HUES6 (cell line): ENCODE measurements around the gene SATB1.

ENCODE experiments used
- H3K27ac ChIP-seq: 2 replicates; pipeline ENCODE4 v1.7.0; 2013; ENCODE audit warnings: low read depth, mild to moderate bottlenecking, low read length, inconsistent platforms
- H3K27me3 ChIP-seq: 2 replicates; pipeline ENCODE4 v1.6.1; 2013; ENCODE audit warnings: low read length; ENCODE audit not compliant: control insufficient read depth, insufficient read depth
- H3K36me3 ChIP-seq: 2 replicates; pipeline ENCODE4 v1.6.1; 2013; ENCODE audit warnings: low read length; ENCODE audit not compliant: control insufficient read depth, insufficient read depth
- H3K4me1 ChIP-seq: 2 replicates; pipeline ENCODE4 v1.6.1; 2013; ENCODE audit warnings: low read length; ENCODE audit not compliant: control insufficient read depth, insufficient read depth
- H3K4me3 ChIP-seq: 2 replicates; pipeline ENCODE4 v1.5.1; 2013; ENCODE audit warnings: low read depth, low read length
- H3K9ac ChIP-seq: one replicate; pipeline ENCODE4 v1.6.1; 2013; ENCODE audit warnings: mild to moderate bottlenecking, low read length
- H3K9me3 ChIP-seq: 2 replicates; pipeline ENCODE4 v1.6.1; 2013; ENCODE audit warnings: low read depth, low read length; ENCODE audit not compliant: control insufficient read depth, insufficient read depth

SATB1 gene

DNA sequence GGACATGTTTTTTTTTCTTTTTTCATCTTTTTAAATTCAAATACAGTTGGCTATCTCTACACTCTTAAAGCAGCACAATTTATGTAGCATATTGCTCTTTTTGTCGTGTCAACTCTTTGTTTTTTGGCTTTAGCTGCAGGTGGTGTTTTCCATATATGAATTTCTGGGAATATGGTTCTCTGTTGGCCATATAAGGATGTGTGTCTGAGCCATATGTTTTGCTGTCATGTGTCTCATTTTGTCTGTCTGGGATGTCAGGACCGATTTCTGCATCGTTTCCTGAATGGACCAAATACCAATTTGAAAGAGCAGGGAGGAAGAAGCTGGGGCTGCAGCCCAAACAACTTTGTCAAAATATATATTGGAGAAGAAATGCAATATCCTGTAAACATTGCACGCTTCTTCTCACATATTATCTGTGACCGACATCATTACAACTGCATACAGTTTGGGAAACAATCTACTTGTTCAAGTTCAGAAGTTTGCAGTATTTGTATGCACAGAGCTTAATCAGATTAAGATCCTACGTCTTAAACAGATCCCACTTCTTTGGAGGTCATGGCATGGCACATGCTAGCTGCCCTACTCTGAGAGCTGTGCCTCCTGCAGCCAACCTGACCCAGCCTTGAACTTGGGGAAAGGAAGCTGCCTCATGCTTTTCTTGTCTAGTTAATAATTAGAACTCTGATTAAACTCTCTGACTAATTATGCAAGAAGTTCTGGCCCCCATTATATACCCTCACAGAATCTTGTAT is 4.0 kb upstream of the SATB1 start:
- Histone ChIP-seq H3K27me3 (0 out of 2 replicates have a peak, but pooled peaks cover 13% of the 10 kb centered on the region), H3K4me1 (peaks cover 7% of the 10 kb centered on the region; the same call in 1 of the 2 replicates)

DNA sequence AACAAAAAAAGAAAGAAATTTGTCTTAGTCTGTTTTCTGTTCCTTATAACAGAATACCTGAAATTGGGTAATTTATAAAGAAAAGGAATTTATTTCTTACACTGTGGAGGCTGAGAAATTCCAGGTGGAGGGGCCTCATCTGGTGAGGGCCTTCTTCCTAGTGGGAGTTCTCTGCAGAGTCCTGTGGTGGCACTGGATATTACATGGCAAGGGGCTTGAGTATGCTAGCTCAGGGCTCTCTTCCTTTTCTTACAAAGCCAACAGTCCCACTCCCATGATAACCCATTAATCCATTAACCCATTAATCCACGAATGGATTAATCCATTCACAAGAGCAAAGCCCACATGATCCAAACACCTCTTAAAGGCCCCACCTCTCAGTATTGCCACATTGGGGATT is 2.9 kb upstream of the SATB1 start:
- Histone ChIP-seq H3K36me3 (no peaks in the 10 kb centered on the region), H3K4me1 (peaks cover 10% of the 10 kb centered on the region; the same call in 1 of the 2 replicates), H3K27me3 (0 out of 2 replicates have a peak, but pooled peaks cover 13% of the 10 kb centered on the region), H3K4me3 (no peak overlapping the region), H3K9me3 (no peaks in the 10 kb centered on the region), H3K27ac (no peak overlapping the region), H3K9ac (no peak overlapping the region)

More for the DNA sequence above, 4.0 kb upstream of the SATB1 start:
- Histone ChIP-seq H3K9ac (no peak overlapping the region), H3K9me3 (no peaks in the 10 kb centered on the region), H3K36me3 (no peaks in the 10 kb centered on the region), H3K27ac (no peak overlapping the region), H3K4me3 (no peak overlapping the region)

DNA sequence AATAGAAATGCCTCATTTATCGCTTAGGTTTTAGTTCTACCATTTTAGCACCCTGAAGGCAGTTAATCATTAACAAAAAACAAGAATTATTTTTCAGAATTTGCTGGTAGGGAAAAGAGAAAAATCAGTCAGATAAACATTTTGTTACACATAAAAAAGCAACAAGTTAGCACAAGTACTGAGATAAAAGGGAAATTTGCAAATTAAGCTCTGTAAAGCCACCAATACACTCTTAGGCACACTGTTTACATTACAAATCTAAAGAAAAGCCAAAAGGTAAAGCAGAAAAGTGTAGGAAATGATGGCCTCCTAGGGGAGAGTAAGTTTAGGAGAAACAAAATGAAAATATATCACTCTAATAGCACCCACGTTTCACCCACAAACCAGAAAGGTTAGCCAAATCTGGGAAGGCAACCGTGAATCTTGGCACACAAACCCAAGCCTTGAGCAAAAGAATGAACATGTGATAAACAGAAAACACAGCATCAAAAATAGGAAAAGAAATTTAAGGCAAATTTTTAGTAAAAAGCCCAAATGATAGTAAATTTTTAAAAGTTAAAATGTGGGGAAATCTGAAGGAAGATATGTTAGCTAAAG is 1.6 kb upstream of the SATB1 start:
- Histone ChIP-seq H3K27ac (no peak overlapping the region), H3K36me3 (no peaks in the 10 kb centered on the region), H3K9ac (no peak overlapping the region), H3K9me3 (no peaks in the 10 kb centered on the region), H3K4me1 (peaks cover 14% of the 10 kb centered on the region; the same call in 1 of the 2 replicates), H3K27me3 (0 out of 2 replicates have a peak, but pooled peaks cover 13% of the 10 kb centered on the region), H3K4me3 (peak overlapping the region; percentile 97)

DNA sequence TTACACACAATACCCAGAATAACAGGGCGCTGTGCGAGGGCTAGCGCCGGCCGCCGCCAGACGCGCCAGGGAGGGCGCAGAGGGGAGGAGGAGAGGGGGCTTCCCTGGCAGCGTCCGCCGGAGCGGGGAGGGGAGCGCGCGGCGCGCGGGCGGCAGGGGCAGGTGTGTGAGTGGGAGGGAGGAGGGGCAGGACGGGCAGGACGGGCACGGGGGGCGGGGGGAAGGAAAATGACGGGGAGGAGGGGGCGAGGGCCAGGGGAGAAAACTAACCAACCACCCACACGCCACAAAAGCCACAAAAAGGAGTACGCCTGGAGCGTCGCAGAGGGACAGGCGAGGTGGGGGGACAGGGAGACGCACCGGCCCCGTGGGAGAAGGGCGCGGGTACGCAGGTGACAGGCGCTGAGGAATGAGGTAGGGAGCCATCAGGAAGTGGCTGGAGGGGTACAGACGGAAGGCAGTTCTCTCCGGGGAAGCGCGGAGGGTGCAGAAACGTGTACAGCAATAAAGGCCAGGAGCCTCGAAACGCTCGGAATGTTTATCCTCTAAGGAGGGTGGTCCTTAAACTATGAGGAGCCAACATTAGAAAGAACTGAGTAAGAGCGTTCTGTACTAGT is 610 bp upstream of the SATB1 start:
- Histone ChIP-seq H3K27me3 (0 out of 2 replicates have a peak, but pooled peaks cover 7% of the 10 kb centered on the region), H3K4me3 (peak overlapping the region; percentile 97), H3K36me3 (peaks cover under 1% of the 10 kb centered on the region; the same call in 1 of the 2 replicates), H3K9ac (peak overlapping the region; percentile 44), H3K9me3 (no peaks in the 10 kb centered on the region), H3K27ac (no peak overlapping the region; the same call in 1 of the 2 replicates), H3K4me1 (peaks cover 14% of the 10 kb centered on the region; the same call in 1 of the 2 replicates)

DNA sequence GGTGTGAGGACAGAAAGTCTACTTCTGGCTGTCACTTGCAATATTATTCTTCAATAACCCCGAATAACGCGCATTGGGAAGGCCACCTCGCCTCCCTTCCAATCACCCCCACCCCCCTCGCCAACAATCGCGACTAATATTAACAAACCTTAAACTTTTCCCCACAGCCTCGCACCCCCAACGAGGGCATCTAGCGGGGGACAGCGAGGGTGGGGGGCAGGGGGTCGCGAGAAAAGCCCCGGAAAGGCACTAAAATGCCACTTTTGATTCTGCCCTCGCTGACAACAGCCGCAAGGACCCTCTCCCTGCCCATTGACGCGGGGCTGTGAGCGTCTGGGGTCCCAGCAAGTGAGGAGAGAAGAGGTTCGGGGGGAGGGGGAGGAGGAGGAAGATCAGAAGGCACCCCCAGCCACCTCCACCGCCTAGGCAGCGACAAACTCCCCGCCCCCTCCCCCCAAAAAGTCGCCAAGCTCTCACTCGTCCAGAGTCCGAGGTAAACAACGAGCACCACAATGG is 868 bp downstream of the SATB1 start:
- Histone ChIP-seq H3K27me3 (0 out of 2 replicates have a peak, but pooled peaks cover 7% of the 10 kb centered on the region), H3K9me3 (no peaks in the 10 kb centered on the region), H3K9ac (peak overlapping the region; percentile 55), H3K36me3 (peaks cover 6% of the 10 kb centered on the region), H3K4me1 (peaks cover 14% of the 10 kb centered on the region; the same call in 1 of the 2 replicates), H3K4me3 (peak overlapping the region; percentile 97), H3K27ac (no peak overlapping the region)

DNA sequence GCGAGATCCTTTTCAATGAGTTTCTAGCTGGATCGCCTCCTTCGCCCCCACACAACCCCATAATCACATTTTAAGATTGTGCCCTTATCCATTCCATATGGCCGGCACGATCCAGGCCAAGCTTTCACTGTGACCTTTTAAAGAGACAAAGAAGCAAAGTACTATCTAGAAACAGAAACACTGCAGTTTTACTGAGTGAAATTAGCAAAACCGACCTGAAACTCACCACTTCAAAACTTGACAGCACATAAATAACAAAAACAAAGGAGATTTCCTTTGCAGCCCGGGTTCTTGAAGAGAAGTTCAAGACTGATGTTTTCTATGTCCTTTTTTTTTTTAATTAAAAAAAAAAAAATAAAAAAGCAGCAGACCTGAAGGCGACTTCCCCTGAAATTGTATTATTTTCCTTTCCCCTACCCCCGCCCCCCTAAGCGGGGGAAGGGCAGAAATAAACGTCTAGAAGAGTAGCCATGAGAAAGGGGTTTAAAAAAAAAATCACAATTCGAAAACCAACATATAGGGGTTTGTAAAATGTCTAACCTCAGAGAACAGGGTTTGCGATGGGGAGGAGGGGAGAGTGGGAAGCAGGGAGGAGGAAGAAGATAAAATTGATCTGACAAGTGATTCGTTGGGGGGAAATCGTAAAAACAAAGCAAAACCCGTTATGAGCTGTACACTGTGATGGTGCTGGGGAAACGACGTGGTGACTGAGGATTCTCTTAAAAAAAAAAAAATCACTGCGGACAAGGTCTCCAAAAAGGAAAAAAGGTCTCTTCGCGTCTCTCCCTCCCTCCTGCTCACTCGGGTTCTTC is 1.5 kb downstream of the SATB1 start:
- Histone ChIP-seq H3K27ac (no peak overlapping the region), H3K9ac (peak overlapping the region; percentile 44), H3K9me3 (no peaks in the 10 kb centered on the region), H3K4me3 (peak overlapping the region; percentile 97), H3K4me1 (peaks cover 14% of the 10 kb centered on the region; the same call in 1 of the 2 replicates), H3K36me3 (peaks cover 6% of the 10 kb centered on the region), H3K27me3 (0 out of 2 replicates have a peak, but pooled peaks cover 7% of the 10 kb centered on the region)

DNA sequence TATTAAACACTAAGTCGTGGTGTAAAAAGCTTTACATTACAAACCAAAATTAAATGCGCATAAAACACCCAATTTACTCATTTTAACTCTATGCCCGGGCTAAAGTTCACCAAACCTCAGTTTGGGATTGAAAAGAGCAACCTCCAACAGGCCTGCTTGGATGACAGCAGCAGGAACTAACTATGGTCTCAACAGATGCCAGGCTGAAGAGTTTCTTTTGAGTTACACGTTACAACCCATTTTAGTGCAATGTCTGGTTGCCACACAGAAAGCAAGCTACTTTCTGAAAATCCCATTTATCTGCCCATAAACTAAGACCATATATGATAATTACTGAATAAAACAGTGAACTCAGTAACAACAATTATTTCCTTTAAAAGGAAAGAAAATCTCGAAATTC is 2.2 kb downstream of the SATB1 start:
- Histone ChIP-seq H3K9me3 (no peaks in the 10 kb centered on the region), H3K4me1 (peaks cover 14% of the 10 kb centered on the region; the same call in 1 of the 2 replicates), H3K36me3 (peaks cover 6% of the 10 kb centered on the region), H3K4me3 (peak overlapping the region; percentile 97), H3K27me3 (0 out of 2 replicates have a peak, but pooled peaks cover 7% of the 10 kb centered on the region), H3K27ac (no peak overlapping the region), H3K9ac (no peak overlapping the region)

DNA sequence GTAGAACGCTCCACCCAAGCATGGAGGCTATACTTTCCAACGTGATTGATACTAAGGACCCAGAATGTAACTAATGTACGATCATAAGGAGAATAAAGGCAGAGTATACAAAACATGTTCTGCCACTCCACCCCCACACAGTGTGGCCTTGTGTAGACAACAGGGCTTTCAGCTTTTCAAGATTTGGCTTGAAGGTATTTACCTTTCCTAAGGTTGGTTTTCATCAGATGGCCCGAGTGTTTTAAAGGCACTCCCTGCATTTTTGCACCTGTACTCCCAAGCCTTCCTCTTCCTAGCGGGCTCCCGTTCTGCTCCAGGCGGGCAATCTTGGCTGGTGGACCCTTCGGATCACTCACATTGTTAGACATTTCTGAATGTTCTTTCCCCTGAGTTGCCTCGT is 4.6 kb downstream of the SATB1 start:
- Histone ChIP-seq H3K9me3 (no peaks in the 10 kb centered on the region), H3K4me3 (no peak overlapping the region), H3K27me3 (no peaks in the 10 kb centered on the region), H3K27ac (no peak overlapping the region), H3K9ac (no peak overlapping the region), H3K4me1 (0 out of 2 replicates have a peak, but pooled peaks cover 6% of the 10 kb centered on the region), H3K36me3 (peaks cover 10% of the 10 kb centered on the region)

DNA sequence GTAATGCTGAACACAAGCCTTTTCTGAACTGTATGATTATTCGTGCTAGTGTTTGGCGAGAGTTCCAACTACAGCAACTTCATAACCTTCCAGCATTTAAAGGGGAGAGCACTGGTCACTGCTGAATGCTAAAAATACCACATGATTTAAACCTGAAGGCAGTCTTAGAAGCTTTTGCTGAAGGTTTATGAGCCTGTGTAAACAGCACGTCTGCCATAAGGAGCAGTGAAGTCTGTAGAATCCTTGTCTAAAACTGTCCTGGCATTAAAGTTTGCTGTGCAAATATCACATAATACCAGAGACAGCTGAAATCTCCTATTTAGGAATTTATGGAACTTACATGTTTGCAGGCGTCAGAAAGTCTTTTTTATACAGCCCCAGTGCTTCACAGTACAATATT is 5.9 kb downstream of the SATB1 start:
- no peak overlapping the region for H3K27ac ChIP-seq
- no peak overlapping the region for H3K4me3 ChIP-seq
- H3K9ac ChIP-seq = no peak overlapping the region
- H3K4me1 ChIP-seq = 0 out of 2 replicates have a peak, but pooled peaks cover 6% of the 10 kb centered on the region
- no peaks in the 10 kb centered on the region for H3K9me3 ChIP-seq
- H3K27me3 ChIP-seq = no peaks in the 10 kb centered on the region
- peaks cover 19% of the 10 kb centered on the region for H3K36me3 ChIP-seq

DNA sequence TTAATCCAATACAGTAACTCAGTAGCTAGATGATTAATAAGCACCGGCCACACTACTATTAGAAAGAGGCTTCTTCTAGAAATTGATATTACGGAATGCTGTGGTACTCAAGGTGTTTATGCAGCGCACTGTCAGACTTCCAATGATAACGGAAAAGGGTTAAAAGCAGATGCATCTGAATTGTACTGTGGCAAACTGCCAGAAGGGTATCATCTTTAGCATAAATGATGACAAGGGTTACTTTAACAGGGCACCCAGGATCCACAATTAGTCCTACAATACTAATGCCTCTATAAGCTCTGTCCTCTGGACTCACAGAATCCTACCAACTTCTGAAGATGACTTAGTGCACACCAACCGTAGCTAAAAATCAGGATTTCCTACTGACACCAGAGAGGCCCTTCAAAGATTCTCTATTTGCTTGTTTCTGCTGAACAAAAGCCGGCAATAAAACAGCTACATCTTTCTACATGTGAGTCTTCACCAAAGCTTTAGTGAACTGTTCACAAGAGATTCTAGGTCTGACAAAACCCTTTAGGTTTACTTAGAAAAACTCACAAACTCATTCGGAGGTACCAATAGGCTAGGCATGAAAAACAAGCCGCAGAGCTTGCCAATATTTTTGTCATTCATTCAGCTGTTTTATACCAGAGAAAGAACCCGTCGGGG is 7.1 kb downstream of the SATB1 start:
- H3K27ac ChIP-seq = no peak overlapping the region
- no peaks in the 10 kb centered on the region for H3K9me3 ChIP-seq
- H3K4me3 ChIP-seq = no peak overlapping the region
- peaks cover 22% of the 10 kb centered on the region for H3K36me3 ChIP-seq
- 0 out of 2 replicates have a peak, but pooled peaks cover 4% of the 10 kb centered on the region for H3K4me1 ChIP-seq
- H3K9ac ChIP-seq = no peak overlapping the region
- H3K27me3 ChIP-seq = no peaks in the 10 kb centered on the region
